ENCODE data around the gene KRT84.

DNA sequence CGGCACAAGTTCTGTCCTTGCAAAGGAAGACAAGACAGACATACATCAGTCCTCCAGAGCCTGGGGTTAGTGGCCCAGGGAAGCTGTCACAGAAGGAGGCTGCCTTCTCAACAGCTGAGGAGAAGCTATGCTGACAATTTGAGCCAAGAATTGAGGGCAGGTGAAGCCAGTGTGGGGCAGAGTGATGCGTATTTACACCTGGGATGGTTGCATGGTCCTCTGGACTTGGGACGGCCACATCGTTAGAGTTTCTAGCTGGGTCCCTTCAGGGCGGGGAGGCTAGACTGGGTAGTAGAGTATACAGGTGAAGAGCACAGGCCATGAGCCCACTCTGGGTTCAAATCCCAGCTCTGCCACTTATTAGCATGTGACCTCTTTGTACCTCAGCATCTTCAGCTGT lies 34.7 kb downstream of the KRT84 start:
- TF ChIP-seq POLR2A (IDR thresholded peaks at IDR 0.05; ENCODE audit: low read length) = no peak
- TF ChIP-seq GATA1 (IDR thresholded peaks at IDR 0.05; ENCODE audit: low read depth, low read length) = no peak
